ENCODE results near the gene PKD2.

DNA sequence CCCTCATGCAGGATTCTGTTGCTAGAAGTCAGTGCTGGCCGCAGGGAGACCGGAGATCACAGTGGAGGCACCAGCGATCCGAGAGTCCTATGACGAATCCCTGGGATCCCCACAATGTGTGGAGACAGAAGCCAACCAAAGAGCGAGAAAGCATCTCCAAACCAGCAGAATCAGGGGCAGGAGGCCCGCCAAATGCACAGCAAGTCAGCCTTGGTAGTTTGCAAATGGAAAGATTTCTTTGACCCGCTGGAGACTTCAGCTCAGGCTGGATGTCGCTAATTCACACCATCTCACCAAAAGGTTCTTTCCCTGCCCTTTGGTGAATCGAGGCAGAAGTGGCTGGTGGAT lies 505 bp upstream of the PKD2 start:
- TF ChIP-seq, protein P1, sequence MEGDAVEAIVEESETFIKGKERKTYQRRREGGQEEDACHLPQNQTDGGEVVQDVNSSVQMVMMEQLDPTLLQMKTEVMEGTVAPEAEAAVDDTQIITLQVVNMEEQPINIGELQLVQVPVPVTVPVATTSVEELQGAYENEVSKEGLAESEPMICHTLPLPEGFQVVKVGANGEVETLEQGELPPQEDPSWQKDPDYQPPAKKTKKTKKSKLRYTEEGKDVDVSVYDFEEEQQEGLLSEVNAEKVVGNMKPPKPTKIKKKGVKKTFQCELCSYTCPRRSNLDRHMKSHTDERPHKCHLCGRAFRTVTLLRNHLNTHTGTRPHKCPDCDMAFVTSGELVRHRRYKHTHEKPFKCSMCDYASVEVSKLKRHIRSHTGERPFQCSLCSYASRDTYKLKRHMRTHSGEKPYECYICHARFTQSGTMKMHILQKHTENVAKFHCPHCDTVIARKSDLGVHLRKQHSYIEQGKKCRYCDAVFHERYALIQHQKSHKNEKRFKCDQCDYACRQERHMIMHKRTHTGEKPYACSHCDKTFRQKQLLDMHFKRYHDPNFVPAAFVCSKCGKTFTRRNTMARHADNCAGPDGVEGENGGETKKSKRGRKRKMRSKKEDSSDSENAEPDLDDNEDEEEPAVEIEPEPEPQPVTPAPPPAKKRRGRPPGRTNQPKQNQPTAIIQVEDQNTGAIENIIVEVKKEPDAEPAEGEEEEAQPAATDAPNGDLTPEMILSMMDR (IDR thresholded peaks at IDR 0.05; ENCODE audit: low read length): no peak
- no peak for TF ChIP-seq EZH2 (optimal IDR thresholded peaks at IDR 0.05; ENCODE audit: low read depth, low read length)

All from MM.1S (cell line).